HepG2 (cell line): Measurements from ENCODE around the gene SPG7. TPM values are rescaled to one million over a fixed set of nuclear protein-coding genes. Genes with fewer than 3 reads are reported as not detected.

Experiments used
- ADNP ChIP-seq: sonication (generic); formaldehyde crosslinking; IDR thresholded peaks from 2 replicates; pipeline ENCODE4 v1.4.0; 2020; ENCODE audit warnings: missing genetic modification reagents
- CENPBD1 ChIP-seq: sonication (generic); formaldehyde crosslinking; IDR thresholded peaks from 2 replicates; pipeline ENCODE4 v1.8.0; 2022; ENCODE audit warnings: missing genetic modification reagents, low read depth, mild to moderate bottlenecking, borderline replicate concordance
- KLF6 ChIP-seq: IDR thresholded peaks from 2 replicates; pipeline ENCODE4 v1.8.0; 2016; ENCODE audit warnings: missing biosample characterization, missing genetic modification reagents
- MIER3 ChIP-seq: IDR thresholded peaks from 2 replicates; pipeline ENCODE4 v1.6.1; 2016; ENCODE audit warnings: missing compliant biosample characterization, borderline replicate concordance
- SAP130 ChIP-seq: IDR thresholded peaks from 2 replicates; pipeline ENCODE4 v1.6.1; 2016; ENCODE audit warnings: low read depth
- SMARCC2 ChIP-seq: fragments of 450-650 bp; IDR thresholded peaks from 2 replicates; pipeline ENCODE4 v1.6.1; 2017; ENCODE audit warnings: antibody characterized with exemption, mild to moderate bottlenecking
- SUZ12 ChIP-seq: fragments of 150-350 bp; IDR thresholded peaks from 2 replicates; pipeline ENCODE4 v1.6.1; 2014; ENCODE audit warnings: low read depth, low read length
- ZNF296 ChIP-seq: sonication (generic); formaldehyde crosslinking; conservative IDR thresholded peaks from 2 replicates; pipeline ENCODE4 v1.5.0; 2020; ENCODE audit warnings: mild to moderate bottlenecking, missing genetic modification reagents
- ZNF30 ChIP-seq: sonication (generic); formaldehyde crosslinking; IDR thresholded peaks from 2 replicates; pipeline ENCODE4 v1.5.0; 2020; ENCODE audit warnings: mild to moderate bottlenecking, missing genetic modification reagents
- ZNF382 ChIP-seq: sonication (generic); formaldehyde crosslinking; IDR thresholded peaks from 2 replicates; pipeline ENCODE4 v1.5.0; 2020; ENCODE audit warnings: missing genetic modification reagents, mild to moderate bottlenecking, borderline replicate concordance
- ZNF512 ChIP-seq: sonication (generic); formaldehyde crosslinking; IDR thresholded peaks from 2 replicates; pipeline ENCODE4 v1.4.0; 2020; ENCODE audit warnings: mild to moderate bottlenecking, missing genetic modification reagents
- ZNF564 ChIP-seq: sonication (generic); formaldehyde crosslinking; IDR thresholded peaks from 2 replicates; pipeline ENCODE4 v1.8.1; 2023; ENCODE audit warnings: mild to moderate bottlenecking, missing genetic modification reagents
- ZNF619 ChIP-seq: sonication (generic); formaldehyde crosslinking; IDR thresholded peaks from 2 replicates; pipeline ENCODE4 v1.4.0; 2020; ENCODE audit warnings: mild to moderate bottlenecking, missing genetic modification reagents
- ZSCAN31 ChIP-seq: sonication (generic); formaldehyde crosslinking; IDR thresholded peaks from 2 replicates; pipeline ENCODE4 v1.5.0; 2020; ENCODE audit warnings: low read depth, mild to moderate bottlenecking, missing genetic modification reagents
- ZSCAN9 ChIP-seq: IDR thresholded peaks from 2 replicates; pipeline ENCODE4 v1.6.1; 2016; ENCODE audit warnings: borderline replicate concordance
- polyA plus RNA-seq, 8 experiments: library from polyadenylated mRNA; depleted of rRNA in 3 of 8; stranded (reverse) in 7 of 8; unstranded in 1 of 8; fragments of >200 nt; fragmentation: Illumina TruSeq in 4 of 8; extraction: Trizol in 4 of 8; gene quantifications; 2 replicates each; pipeline versions ENCODE4 v1.2.1 to v1.2.3, GENCODE V29; 2011 to 2016; ENCODE audit warnings: low read depth in 4 of 8, missing spikeins in 1 of 8, mixed read lengths in 1 of 8; ENCODE audit not compliant: insufficient read depth in 1 of 8
- total RNA-seq, 5 experiments: library from RNA; depleted of rRNA; stranded (reverse); fragments of >200 nt; fragmentation: Illumina TruSeq; extraction: Trizol; gene quantifications; 2 replicates each; pipeline ENCODE4 v1.2.3, GENCODE V29; 2016; ENCODE audit warnings: low read depth in 1 of 5
- TF ChIP-seq, protein P1 (sequence below): sonication (generic); formaldehyde crosslinking; IDR thresholded peaks from 2 replicates; pipeline ENCODE4 v1.4.0; 2020; ENCODE audit warnings: missing genetic modification reagents, borderline replicate concordance
- TF ChIP-seq, protein P2 (sequence below): sonication (generic); formaldehyde crosslinking; IDR thresholded peaks from 2 replicates; pipeline ENCODE4 v1.4.0; 2020; ENCODE audit warnings: mild to moderate bottlenecking, missing genetic modification reagents
- TF ChIP-seq, protein P3 (sequence below): sonication (generic); formaldehyde crosslinking; conservative IDR thresholded peaks from 2 replicates; pipeline ENCODE4 v1.4.0; 2020; ENCODE audit warnings: missing genetic modification reagents

The SPG7 gene
- total and polyA plus RNA-seq, 2 of the 13 experiments (the other 11 are each of a cell fraction or from before 2014, with no cell fraction given), result 66.0 to 136 TPM

DNA sequence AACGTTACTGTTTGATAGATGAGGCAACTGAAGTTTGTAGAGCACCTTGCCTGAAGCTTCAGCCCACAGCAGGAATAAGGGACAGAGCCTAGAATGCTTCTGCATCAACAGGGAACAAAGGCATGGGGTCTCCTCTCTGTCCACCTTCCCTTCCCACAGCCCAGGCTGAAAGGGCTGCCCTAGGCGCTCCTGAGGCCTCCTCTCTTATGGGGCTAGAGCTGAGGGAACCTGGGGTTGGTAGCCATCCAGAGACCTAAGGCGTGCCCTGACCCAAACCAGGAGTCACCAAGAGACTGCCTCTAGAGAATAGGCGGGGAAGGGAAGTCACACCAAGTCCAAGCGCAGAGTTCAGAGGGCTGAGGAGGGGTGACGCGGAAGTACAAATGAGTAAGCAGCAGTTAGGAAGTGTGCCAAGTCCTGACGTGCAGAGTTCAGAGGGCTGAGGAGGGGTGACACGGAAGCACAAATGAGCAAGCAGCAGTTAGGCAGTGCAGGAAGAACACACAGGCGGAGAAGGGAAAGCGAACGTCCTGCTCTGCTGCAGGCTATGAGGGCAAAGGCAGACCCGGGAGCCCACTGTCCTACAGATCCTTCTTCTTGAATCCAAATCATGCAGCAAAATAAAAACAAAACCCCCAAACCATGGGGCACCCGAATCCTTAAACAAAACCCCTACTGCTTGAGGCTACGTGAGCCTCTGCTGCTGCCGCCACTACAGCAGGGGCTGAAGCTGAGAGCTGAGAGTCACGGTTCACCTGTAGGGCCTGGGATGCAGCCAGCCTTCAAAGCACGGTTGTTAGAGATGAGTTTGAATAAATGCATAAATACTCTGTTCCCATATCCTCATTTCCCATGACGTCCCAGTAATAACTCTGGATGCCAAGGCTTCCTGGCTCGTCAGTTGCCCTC lies 2.7 kb upstream of the SPG7 start (continued):
- no peak for TF ChIP-seq ZNF512 (CRISPR knock-in tag)
- TF ChIP-seq ZSCAN9 (CRISPR knock-in tag), result peak; percentile 91; the same call in 1 of the 2 replicates
- TF ChIP-seq, protein P1, sequence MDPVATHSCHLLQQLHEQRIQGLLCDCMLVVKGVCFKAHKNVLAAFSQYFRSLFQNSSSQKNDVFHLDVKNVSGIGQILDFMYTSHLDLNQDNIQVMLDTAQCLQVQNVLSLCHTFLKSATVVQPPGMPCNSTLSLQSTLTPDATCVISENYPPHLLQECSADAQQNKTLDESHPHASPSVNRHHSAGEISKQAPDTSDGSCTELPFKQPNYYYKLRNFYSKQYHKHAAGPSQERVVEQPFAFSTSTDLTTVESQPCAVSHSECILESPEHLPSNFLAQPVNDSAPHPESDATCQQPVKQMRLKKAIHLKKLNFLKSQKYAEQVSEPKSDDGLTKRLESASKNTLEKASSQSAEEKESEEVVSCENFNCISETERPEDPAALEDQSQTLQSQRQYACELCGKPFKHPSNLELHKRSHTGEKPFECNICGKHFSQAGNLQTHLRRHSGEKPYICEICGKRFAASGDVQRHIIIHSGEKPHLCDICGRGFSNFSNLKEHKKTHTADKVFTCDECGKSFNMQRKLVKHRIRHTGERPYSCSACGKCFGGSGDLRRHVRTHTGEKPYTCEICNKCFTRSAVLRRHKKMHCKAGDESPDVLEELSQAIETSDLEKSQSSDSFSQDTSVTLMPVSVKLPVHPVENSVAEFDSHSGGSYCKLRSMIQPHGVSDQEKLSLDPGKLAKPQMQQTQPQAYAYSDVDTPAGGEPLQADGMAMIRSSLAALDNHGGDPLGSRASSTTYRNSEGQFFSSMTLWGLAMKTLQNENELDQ, result no peak
- no peak for TF ChIP-seq SMARCC2
- no peak for TF ChIP-seq ADNP (CRISPR knock-in tag)
- peak; percentile 81; the same call in 1 of the 2 replicates for TF ChIP-seq KLF6 (CRISPR knock-in tag)
- TF ChIP-seq ZNF382 (CRISPR knock-in tag), result no peak
- peak; percentile 95 for TF ChIP-seq ZSCAN31 (CRISPR knock-in tag)
- peak; percentile 99 for TF ChIP-seq SAP130
- no peak for TF ChIP-seq CENPBD1 (CRISPR knock-in tag)
- peak; percentile 94; the same call in 1 of the 2 replicates for TF ChIP-seq ZNF619
- TF ChIP-seq, protein P2, sequence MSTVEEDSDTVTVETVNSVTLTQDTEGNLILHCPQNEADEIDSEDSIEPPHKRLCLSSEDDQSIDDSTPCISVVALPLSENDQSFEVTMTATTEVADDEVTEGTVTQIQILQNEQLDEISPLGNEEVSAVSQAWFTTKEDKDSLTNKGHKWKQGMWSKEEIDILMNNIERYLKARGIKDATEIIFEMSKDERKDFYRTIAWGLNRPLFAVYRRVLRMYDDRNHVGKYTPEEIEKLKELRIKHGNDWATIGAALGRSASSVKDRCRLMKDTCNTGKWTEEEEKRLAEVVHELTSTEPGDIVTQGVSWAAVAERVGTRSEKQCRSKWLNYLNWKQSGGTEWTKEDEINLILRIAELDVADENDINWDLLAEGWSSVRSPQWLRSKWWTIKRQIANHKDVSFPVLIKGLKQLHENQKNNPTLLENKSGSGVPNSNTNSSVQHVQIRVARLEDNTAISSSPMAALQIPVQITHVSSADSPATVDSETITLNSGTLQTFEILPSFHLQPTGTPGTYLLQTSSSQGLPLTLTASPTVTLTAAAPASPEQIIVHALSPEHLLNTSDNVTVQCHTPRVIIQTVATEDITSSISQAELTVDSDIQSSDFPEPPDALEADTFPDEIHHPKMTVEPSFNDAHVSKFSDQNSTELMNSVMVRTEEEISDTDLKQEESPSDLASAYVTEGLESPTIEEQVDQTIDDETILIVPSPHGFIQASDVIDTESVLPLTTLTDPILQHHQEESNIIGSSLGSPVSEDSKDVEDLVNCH (CRISPR knock-in tag), result peak; percentile 94
- no peak; the same call in 1 of the 2 replicates for TF ChIP-seq SUZ12
- TF ChIP-seq, protein P3, sequence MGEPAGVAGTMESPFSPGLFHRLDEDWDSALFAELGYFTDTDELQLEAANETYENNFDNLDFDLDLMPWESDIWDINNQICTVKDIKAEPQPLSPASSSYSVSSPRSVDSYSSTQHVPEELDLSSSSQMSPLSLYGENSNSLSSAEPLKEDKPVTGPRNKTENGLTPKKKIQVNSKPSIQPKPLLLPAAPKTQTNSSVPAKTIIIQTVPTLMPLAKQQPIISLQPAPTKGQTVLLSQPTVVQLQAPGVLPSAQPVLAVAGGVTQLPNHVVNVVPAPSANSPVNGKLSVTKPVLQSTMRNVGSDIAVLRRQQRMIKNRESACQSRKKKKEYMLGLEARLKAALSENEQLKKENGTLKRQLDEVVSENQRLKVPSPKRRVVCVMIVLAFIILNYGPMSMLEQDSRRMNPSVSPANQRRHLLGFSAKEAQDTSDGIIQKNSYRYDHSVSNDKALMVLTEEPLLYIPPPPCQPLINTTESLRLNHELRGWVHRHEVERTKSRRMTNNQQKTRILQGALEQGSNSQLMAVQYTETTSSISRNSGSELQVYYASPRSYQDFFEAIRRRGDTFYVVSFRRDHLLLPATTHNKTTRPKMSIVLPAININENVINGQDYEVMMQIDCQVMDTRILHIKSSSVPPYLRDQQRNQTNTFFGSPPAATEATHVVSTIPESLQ (CRISPR knock-in tag), result 0 out of 2 replicates have a peak, but pooled peaks have one; percentile 55
- no peak for TF ChIP-seq ZNF30
- peak; percentile 95; the same call in 1 of the 2 replicates for TF ChIP-seq MIER3 (CRISPR knock-in tag)
- TF ChIP-seq ZNF564 (CRISPR knock-in tag), result peak; percentile 89; the same call in 1 of the 2 replicates
- TF ChIP-seq ZNF296 (CRISPR knock-in tag), result 0 out of 2 replicates have a peak, but pooled peaks have one; percentile 66
